MM.1S (cell line): ENCODE measurements around the gene SPDYE3.
"Not testable (repeated sequence)": the region's sequence is repeated elsewhere in the genome, so short reads cannot be mapped to it uniquely, and the experiment has no call there.

Experiments
- DNase-seq: peaks from one replicate; pipeline ENCODE4 v3.0.0-alpha.2; 2015
- H2AFZ ChIP-seq: fragments of 300-600 bp; sonication (generic); 2 replicates; pipeline ENCODE4 v1.6.0; 2016; ENCODE audit warnings: antibody characterized with exemption, low read length
- H3F3A ChIP-seq: fragments of 300-600 bp; sonication (generic); 2 replicates; pipeline ENCODE4 v1.6.1; 2016; ENCODE audit warnings: mild to moderate bottlenecking, antibody characterized with exemption, low read length, moderate library complexity, mixed read lengths; ENCODE audit not compliant: insufficient read depth
- H3K27ac ChIP-seq: fragments of 300-600 bp; sonication (generic); 2 replicates; pipeline ENCODE4 v1.5.1; 2016; ENCODE audit warnings: mild to moderate bottlenecking, low read length
- H3K27me3 ChIP-seq: fragments of 300-600 bp; sonication (generic); replicated peaks from 2 replicates; pipeline ENCODE4 v1.6.0; 2016; ENCODE audit warnings: low read length; ENCODE audit not compliant: insufficient read depth
- H3K36me3 ChIP-seq: fragments of 300-600 bp; sonication (generic); replicated peaks from 2 replicates; pipeline ENCODE4 v1.6.1; 2016; ENCODE audit warnings: mild to moderate bottlenecking, low read length, mixed read lengths; ENCODE audit not compliant: insufficient read depth
- H3K4me1 ChIP-seq: fragments of 300-600 bp; sonication (generic); 2 replicates; pipeline ENCODE4 v1.6.1; 2016; ENCODE audit warnings: low read length, mixed read lengths
- H3K4me2 ChIP-seq: fragments of 300-600 bp; sonication (generic); 2 replicates; pipeline ENCODE4 v1.6.0; 2016; ENCODE audit warnings: low read depth, low read length
- H3K4me3 ChIP-seq: fragments of 300-600 bp; sonication (generic); 2 replicates; pipeline ENCODE4 v1.5.1; 2016; ENCODE audit warnings: low read length, mixed read lengths
- H3K79me2 ChIP-seq: fragments of 300-600 bp; sonication (generic); 2 replicates; pipeline ENCODE4 v1.6.1; 2016; ENCODE audit warnings: mixed run types, low read length, mixed read lengths
- H3K9ac ChIP-seq: fragments of 300-600 bp; sonication (generic); 2 replicates; pipeline ENCODE4 v1.6.1; 2016; ENCODE audit warnings: low read length, mixed read lengths
- H3K9me2 ChIP-seq: fragments of 300-600 bp; sonication (generic); replicated peaks from 2 replicates; pipeline ENCODE4 v1.6.1; 2016; ENCODE audit warnings: mild to moderate bottlenecking, low read length, mixed read lengths; ENCODE audit not compliant: insufficient read depth
- H3K9me3 ChIP-seq: fragments of 300-600 bp; sonication (generic); replicated peaks from 2 replicates; pipeline ENCODE4 v1.6.1; 2016; ENCODE audit warnings: mild to moderate bottlenecking, low read length, mixed read lengths; ENCODE audit not compliant: insufficient read depth
- H4K20me1 ChIP-seq: fragments of 300-600 bp; sonication (generic); 2 replicates; pipeline ENCODE4 v1.6.1; 2016; ENCODE audit warnings: mild to moderate bottlenecking, low read length, moderate library complexity, mixed read lengths; ENCODE audit not compliant: insufficient read depth
- EZH2 ChIP-seq: fragments of 300-600 bp; sonication (generic); optimal IDR thresholded peaks from 2 replicates; pipeline ENCODE3; 2017; ENCODE audit warnings: low read depth, mild to moderate bottlenecking, antibody characterized with exemption, low read length, mixed read lengths
- EZH2phosphoT487 ChIP-seq: fragments of 300-600 bp; sonication (generic); IDR thresholded peaks from 2 replicates; pipeline ENCODE4 v1.6.1; 2018; ENCODE audit warnings: antibody characterized with exemption, low read length
- TF ChIP-seq, protein P1 (sequence below): fragments of 300-600 bp; sonication (generic); IDR thresholded peaks from 2 replicates; pipeline ENCODE4 v1.5.1; 2016; ENCODE audit warnings: antibody characterized with exemption, low read length, mixed read lengths

The SPDYE3 gene

DNA sequence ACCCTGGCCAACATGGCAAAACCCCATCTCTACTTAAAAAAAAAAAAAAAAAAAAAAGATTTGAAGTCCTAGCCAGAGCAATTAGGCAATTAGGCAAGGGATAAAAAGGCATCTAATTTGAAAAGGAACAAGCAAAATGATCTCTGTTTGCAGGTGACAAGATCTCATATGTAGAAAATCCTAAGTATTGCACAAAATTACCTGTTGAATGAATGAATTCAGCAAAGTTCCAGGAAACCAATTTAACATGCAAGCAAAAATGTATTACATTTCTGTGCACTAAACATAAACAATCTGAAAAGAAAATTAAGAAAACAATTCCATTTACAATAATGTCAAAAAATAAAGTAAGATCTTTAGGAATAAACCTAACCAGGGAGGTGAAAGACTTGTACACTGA is 55.6 kb downstream of the SPDYE3 start:
- peaks cover 22% of the 10 kb centered on the region for H3K4me1 ChIP-seq
- TF ChIP-seq, protein P1, sequence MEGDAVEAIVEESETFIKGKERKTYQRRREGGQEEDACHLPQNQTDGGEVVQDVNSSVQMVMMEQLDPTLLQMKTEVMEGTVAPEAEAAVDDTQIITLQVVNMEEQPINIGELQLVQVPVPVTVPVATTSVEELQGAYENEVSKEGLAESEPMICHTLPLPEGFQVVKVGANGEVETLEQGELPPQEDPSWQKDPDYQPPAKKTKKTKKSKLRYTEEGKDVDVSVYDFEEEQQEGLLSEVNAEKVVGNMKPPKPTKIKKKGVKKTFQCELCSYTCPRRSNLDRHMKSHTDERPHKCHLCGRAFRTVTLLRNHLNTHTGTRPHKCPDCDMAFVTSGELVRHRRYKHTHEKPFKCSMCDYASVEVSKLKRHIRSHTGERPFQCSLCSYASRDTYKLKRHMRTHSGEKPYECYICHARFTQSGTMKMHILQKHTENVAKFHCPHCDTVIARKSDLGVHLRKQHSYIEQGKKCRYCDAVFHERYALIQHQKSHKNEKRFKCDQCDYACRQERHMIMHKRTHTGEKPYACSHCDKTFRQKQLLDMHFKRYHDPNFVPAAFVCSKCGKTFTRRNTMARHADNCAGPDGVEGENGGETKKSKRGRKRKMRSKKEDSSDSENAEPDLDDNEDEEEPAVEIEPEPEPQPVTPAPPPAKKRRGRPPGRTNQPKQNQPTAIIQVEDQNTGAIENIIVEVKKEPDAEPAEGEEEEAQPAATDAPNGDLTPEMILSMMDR, result no peak
- TF ChIP-seq EZH2phosphoT487, result no peak
- no peak for TF ChIP-seq EZH2
- peaks cover 7% of the 10 kb centered on the region; the same call in 1 of the 2 replicates for H3K36me3 ChIP-seq
- no peak overlapping the region for H3K4me3 ChIP-seq
- H3K9ac ChIP-seq, result no peak overlapping the region
- H3K79me2 ChIP-seq, result 0 out of 2 replicates have a peak, but pooled peaks cover 4% of the 10 kb centered on the region
- no peak for DNase-seq
- no peak overlapping the region for H3K4me2 ChIP-seq
- no peaks in the 10 kb centered on the region for H3K9me2 ChIP-seq
- no peak overlapping the region for H3K27ac ChIP-seq
- H2AFZ ChIP-seq, result no peak overlapping the region
- H3K27me3 ChIP-seq, result no peaks in the 10 kb centered on the region
- peaks cover 40% of the 10 kb centered on the region for H3F3A ChIP-seq
- no peaks in the 10 kb centered on the region for H3K9me3 ChIP-seq
- no peaks in the 10 kb centered on the region for H4K20me1 ChIP-seq

GRCh38 chr7:100363797-100364196 is 56.3 kb downstream of the SPDYE3 start:
- H3K4me2 ChIP-seq, DNase-seq, H3K4me3 ChIP-seq, H2AFZ ChIP-seq, H3K27me3 ChIP-seq, H3K9me3 ChIP-seq, H3K27ac ChIP-seq, H3K79me2 ChIP-seq, H3K9ac ChIP-seq, H4K20me1 ChIP-seq, H3K9me2 ChIP-seq, H3K36me3 ChIP-seq: not testable (repeated sequence)
- H3K4me1 ChIP-seq, result peaks cover 29% of the 10 kb centered on the region
- peaks cover 44% of the 10 kb centered on the region for H3F3A ChIP-seq

- Histone ChIP-seq H4K20me1 (no peaks in the 10 kb centered on the region), H3K36me3 (no peaks in the 10 kb centered on the region), H3K9ac (no peak overlapping the region), H2AFZ (no peak overlapping the region), H3F3A (peaks cover 49% of the 10 kb centered on the region), H3K9me2 (no peaks in the 10 kb centered on the region), H3K79me2 (0 out of 2 replicates have a peak, but pooled peaks cover 4% of the 10 kb centered on the region), H3K4me2 (no peak overlapping the region), H3K4me3 (no peak overlapping the region), H3K27me3 (no peaks in the 10 kb centered on the region), H3K27ac (no peak overlapping the region), H3K9me3 (no peaks in the 10 kb centered on the region), H3K4me1 (peaks cover 36% of the 10 kb centered on the region)
- TF ChIP-seq, protein P1, result no peak
- TF ChIP-seq EZH2 (no peak), EZH2phosphoT487 (no peak)
- DNase-seq, result no peak
Observed at GRCh38 chr7:100364480-100364879, 57.0 kb downstream of the SPDYE3 start.

DNA sequence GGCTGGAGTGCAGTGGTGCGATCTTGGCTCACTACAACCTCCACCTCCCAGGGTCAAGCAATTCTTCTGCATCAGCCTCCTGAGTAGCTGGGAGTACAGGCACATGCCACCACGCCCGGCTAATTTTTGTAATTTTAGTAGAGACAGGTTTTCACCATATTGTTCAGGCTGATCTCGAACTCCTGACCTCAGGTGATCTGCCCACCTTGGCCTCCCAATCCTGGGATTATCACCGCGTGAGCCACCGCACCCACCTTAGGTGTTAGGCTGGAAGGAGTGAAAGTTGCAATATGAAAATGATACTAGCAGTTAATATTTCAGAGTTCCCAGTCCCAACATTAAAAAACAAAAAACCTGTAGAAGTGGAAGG is 58.5 kb downstream of the SPDYE3 start:
- H2AFZ ChIP-seq, H3K27me3 ChIP-seq, H3K79me2 ChIP-seq, H3K9me2 ChIP-seq, H3K9me3 ChIP-seq, H4K20me1 ChIP-seq, H3K36me3 ChIP-seq, DNase-seq: not testable (repeated sequence)
- peak overlapping the region; percentile 76 for H3K9ac ChIP-seq
- H3K4me1 ChIP-seq, result peaks cover 36% of the 10 kb centered on the region
- H3K4me3 ChIP-seq, result peak overlapping the region; percentile 0; the same call in 1 of the 2 replicates
- peaks cover 54% of the 10 kb centered on the region for H3F3A ChIP-seq
- H3K27ac ChIP-seq, result peak overlapping the region; percentile 95
- H3K4me2 ChIP-seq, result peak overlapping the region; percentile 76; the same call in 1 of the 2 replicates
